ENCODE results near the gene UGT1A5. TPM values are rescaled to one million over a fixed set of nuclear protein-coding genes. Genes with fewer than 3 reads are reported as not detected.

Gene UGT1A5
- total and polyA plus RNA-seq, 2 experiments from 2014 or later = not detected

- H3K4me1 ChIP-seq (ENCODE audit: insufficient read depth) = no peaks in the 10 kb centered on the region
- H4K20me1 ChIP-seq (replicated peaks; ENCODE audit: insufficient read depth) = no peaks in the 10 kb centered on the region
- ATAC-seq (no peak), DNase-seq (ENCODE audit: low spot score) (no peak)
- Mint-ChIP-seq H3K27ac (no peak overlapping the region), H3K27me3 (ENCODE audit: insufficient read depth, low read depth, poor library complexity) (peaks cover 3% of the 10 kb centered on the region), H3K4me3 (no peak overlapping the region), H3K9me3 (peaks cover 14% of the 10 kb centered on the region), H3K4me1 (no peaks in the 10 kb centered on the region), H3K36me3 (ENCODE audit: low read depth) (no peaks in the 10 kb centered on the region)
- H3K36me3 ChIP-seq (ENCODE audit: insufficient read depth) = no peaks in the 10 kb centered on the region
- TF ChIP-seq JUNB (IDR thresholded peaks at IDR 0.05; ENCODE audit: unreplicated experiment) (no peak), REST (IDR thresholded peaks at IDR 0.05; ENCODE audit: unreplicated experiment) (no peak), NANOG (IDR thresholded peaks at IDR 0.05; ENCODE audit: borderline replicate concordance) (no peak), ETS1 (IDR thresholded peaks at IDR 0.05) (no peak), EZH2 (IDR thresholded peaks at IDR 0.05; ENCODE audit: low read depth, unreplicated experiment) (no peak), EZH2phosphoT487 (IDR thresholded peaks at IDR 0.05; ENCODE audit: unreplicated experiment) (no peak), CTCF (conservative IDR thresholded peaks at IDR 0.05; ENCODE audit: low read depth in 2 of 2) (no peak), POLR2AphosphoS5 (IDR thresholded peaks at IDR 0.05; ENCODE audit: low read depth) (no peak)
- no peak overlapping the region for H3K4me3 ChIP-seq
- H3K27ac ChIP-seq (ENCODE audit: low read depth) = no peak overlapping the region
- H3K9me2 ChIP-seq (ENCODE audit: insufficient read depth) = no peaks in the 10 kb centered on the region
- no peaks in the 10 kb centered on the region for H3K79me2 ChIP-seq (replicated peaks; ENCODE audit: insufficient read depth)
- H3K4me2 ChIP-seq = no peak overlapping the region
- H2AFZ ChIP-seq = no peak overlapping the region
- H3F3A ChIP-seq (replicated peaks; ENCODE audit: low read depth) = no peaks in the 10 kb centered on the region
- no peaks in the 10 kb centered on the region for H3K27me3 ChIP-seq (ENCODE audit: insufficient read depth)
These were observed 91.3 kb downstream of the UGT1A5 start for GRCh38 chr2:233803994-233804393.

GRCh38 chr2:233807215-233807865, 94.6 kb downstream of the UGT1A5 start:
- TF ChIP-seq CTCF (conservative IDR thresholded peaks at IDR 0.05; ENCODE audit: low read depth in 2 of 2) (peak; percentile 17 to 18; a peak in 1 of 4 replicates), NANOG (IDR thresholded peaks at IDR 0.05; ENCODE audit: borderline replicate concordance) (no peak)
- Mint-ChIP-seq H3K27me3 (ENCODE audit: insufficient read depth, low read depth, poor library complexity) (peaks cover 2% of the 10 kb centered on the region), H3K36me3 (ENCODE audit: low read depth) (no peaks in the 10 kb centered on the region), H3K27ac (no peak overlapping the region), H3K4me3 (no peak overlapping the region), H3K9me3 (peaks cover 11% of the 10 kb centered on the region; the same call in 2 of the 3 replicates), H3K4me1 (no peaks in the 10 kb centered on the region)
- H3K27ac ChIP-seq (ENCODE audit: low read depth) = no peak overlapping the region
- H4K20me1 ChIP-seq (replicated peaks; ENCODE audit: insufficient read depth) = no peaks in the 10 kb centered on the region
- H3K79me2 ChIP-seq (replicated peaks; ENCODE audit: insufficient read depth) = no peaks in the 10 kb centered on the region
- ATAC-seq (no peak), DNase-seq (ENCODE audit: low spot score) (no peak)
- no peak overlapping the region for H3K4me3 ChIP-seq
- no peak overlapping the region for H3K4me2 ChIP-seq
- H3K27me3 ChIP-seq (ENCODE audit: insufficient read depth) = no peaks in the 10 kb centered on the region
- H2AFZ ChIP-seq = no peak overlapping the region
- no peaks in the 10 kb centered on the region; the same call in none of the 2 replicates for H3K9me2 ChIP-seq (ENCODE audit: insufficient read depth)
- no peaks in the 10 kb centered on the region for H3K36me3 ChIP-seq (ENCODE audit: insufficient read depth)
- H3F3A ChIP-seq (replicated peaks; ENCODE audit: low read depth) = no peaks in the 10 kb centered on the region
- H3K4me1 ChIP-seq (ENCODE audit: insufficient read depth) = no peaks in the 10 kb centered on the region

Data from GM23338 (cell line).